ENCODE data around the gene CIDEB.

Gene CIDEB

DNA sequence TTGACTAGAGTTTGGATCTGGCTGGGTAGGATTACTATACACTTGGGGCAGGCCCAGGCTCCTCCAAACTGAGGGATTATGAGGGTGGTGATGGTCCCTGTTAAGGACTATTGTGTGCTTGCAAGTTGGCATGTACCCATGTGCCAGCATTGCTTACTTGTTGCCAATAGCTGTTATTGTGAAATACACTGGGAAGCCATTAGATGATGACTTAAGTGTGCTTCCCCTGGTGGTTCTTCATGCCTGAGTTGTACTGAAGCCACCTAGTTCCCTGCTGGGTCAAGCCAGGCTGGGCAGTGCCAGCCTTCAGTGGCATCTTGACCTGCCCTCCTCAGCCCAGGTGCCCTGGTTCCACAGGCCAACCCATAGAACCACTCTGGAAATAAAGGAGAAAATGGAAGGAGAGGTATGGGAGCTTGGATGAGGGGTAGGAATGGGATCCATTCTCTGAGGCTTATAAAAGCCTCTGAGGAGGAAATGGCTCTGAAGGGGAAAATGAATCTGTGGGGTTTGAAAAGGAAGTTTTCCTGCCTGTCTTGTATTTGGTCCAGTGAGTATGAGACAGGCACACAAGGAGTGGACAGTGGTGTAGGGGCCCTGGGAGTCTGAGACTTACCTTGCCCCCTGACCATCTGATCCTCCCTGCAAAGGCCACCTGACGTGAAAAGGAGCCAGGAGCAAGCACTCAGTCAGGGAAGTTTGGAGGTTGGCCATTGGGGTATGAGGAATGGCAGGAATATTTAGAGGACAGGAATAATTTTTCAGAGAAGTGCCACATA lies 4.2 kb upstream of the CIDEB start:
- no peak for DNase-seq

DNA sequence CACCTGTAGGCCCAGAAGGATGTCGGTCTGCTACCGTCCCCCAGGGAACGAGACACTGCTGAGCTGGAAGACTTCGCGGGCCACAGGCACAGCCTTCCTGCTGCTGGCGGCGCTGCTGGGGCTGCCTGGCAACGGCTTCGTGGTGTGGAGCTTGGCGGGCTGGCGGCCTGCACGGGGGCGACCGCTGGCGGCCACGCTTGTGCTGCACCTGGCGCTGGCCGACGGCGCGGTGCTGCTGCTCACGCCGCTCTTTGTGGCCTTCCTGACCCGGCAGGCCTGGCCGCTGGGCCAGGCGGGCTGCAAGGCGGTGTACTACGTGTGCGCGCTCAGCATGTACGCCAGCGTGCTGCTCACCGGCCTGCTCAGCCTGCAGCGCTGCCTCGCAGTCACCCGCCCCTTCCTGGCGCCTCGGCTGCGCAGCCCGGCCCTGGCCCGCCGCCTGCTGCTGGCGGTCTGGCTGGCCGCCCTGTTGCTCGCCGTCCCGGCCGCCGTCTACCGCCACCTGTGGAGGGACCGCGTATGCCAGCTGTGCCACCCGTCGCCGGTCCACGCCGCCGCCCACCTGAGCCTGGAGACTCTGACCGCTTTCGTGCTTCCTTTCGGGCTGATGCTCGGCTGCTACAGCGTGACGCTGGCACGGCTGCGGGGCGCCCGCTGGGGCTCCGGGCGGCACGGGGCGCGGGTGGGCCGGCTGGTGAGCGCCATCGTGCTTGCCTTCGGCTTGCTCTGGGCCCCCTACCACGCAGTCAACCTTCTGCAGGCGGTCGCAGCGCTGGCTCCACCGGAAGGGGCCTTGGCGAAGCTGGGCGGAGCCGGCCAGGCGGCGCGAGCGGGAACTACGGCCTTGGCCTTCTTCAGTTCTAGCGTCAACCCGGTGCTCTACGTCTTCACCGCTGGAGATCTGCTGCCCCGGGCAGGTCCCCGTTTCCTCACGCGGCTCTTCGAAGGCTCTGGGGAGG lies 3.1 kb upstream of the CIDEB start, which contains the start of gene LTB4R:
LTB4R (plus strand) TSS at position 857 of the 959 bp plus-strand sequence. CDS start 4,150 bp downstream, outside the sequence.
- no peak for DNase-seq

DNA sequence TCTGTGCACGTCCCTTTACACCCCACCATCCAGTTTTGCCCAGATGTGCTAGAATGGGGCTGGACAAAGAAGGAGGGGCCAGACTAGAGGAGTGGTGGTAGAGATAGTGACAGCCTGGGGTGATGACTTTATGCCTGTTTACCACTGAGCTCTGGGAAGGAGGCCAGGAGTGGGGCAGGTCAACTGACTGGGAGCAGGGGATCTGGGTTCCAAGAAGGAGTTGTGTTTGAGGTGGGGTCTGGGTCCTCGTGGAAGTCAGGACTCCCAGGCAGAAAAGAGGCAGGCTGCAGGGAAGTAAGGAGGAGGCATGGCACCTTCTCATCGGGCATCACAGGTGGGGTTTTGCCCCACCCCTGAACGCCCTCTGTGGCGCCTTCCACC lies 2.5 kb upstream of the CIDEB start:
- DNase-seq, result no peak

DNA sequence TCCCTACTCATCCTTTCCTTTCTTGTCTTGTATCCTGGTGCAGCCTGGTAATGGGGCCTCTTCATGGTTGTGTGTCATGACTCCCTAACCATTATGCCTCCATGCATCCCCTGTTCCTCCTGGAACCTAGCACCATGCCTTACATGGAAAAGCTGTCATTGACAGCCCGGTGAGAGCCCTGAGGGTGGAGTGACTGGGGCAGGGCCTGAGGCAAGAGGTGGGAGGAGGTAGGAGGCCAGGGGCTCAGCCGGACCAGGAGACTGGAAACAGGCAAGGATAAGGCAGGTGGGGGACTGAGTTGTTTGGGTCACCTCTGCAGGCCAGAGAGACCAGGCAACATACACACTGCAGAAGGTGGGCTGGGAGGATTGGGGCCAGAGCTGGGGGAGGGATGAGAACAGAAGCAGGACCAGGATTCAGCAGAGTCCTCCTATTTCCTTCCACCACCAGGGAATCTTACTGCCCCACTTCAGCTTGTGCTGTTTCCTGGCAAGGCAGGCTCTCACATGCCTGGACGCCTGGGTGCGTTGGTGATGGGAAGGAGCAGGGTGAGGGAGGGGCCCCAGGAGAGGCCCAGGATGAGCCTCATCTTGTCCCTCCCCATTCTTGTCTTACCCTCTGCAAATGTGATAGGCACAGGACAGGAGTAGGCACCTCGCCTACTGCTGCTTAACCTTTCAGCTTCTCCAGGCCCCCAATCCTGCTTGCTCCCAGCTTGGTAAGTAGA lies 1.9 kb upstream of the CIDEB start, which contains the start of gene LTB4R2:
LTB4R2 (plus strand) TSS at position 603 of the 727 bp plus-strand sequence. CDS start 525 bp downstream, outside the sequence.
- DNase-seq, result no peak

DNA sequence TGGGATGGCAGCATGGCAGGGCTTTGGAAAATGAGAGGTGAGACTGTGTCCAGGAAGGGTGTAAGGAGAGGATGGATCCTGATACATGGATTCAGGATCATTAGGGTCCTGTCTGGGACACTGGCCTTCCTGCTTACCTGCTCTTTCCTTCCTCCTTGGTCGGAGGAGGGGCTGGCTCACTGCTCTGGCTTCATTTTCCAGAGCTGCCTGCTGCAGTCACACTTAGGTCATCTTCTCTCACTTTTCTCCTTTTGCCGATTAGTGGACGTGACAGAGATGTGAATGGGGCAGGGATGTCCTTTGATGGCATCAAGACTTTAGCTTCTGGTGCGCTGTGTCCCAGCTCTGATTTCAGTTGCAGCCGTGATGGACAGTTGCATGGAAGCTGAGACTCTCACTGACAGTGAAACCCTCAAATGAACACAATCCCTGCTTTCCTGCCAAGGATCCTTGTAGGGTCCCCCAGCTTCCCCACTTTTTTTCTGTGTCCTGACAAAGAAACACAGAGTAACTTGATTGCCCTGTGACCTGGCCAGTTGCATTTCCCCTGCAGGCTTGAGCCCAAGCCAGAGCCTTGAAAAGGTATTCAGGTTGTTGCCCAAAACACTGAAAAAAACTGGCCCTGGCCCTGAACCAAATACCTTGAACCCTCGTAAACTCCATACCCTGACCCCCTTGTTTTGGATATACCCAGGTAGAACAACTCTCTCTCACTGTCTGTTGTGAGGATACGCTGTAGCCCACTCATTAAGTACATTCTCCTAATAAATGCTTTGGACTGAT lies 756 bp upstream of the CIDEB start:
- no peak for DNase-seq

DNA sequence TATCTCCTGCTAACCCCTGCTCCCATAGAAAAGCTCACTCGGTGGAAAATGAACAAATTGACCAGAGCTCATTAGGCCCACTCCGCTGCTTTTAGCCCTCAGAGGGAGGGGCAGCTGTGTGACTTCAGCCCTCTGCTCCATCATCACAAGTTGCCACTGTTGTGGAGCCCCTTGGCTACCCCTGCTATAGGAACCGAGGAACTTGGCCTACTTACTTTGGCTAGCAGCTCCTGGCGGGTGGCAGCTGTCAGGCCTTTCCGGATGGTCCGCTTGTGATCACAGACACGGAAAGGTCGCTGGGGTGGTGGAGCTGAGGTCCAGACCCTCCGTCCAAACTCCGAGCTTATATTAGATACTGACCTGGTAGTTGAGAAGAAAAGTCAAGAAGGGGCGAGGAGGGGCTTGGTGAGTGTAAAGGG lies 612 bp downstream of the CIDEB start:
- no peak for DNase-seq

DNA sequence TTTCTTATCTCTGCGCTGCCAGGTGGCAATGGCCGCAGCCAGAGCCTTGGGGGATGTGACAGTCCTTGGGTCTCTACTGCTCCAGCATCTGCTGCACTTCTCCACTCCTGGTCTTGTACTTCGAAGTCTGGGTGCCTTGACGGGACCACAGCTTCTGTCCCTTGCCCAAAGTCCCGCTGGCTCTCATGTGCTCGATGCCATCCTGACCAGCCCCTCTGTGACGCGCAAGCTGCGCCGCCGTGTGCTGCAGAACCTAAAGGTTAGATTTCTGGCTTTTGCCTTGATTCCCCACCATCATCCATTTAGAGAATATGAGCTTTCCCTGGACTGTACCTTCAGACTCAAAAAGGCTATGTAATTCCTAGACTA lies 3.8 kb downstream of the CIDEB start:
- DNase-seq, result no peak

DNA sequence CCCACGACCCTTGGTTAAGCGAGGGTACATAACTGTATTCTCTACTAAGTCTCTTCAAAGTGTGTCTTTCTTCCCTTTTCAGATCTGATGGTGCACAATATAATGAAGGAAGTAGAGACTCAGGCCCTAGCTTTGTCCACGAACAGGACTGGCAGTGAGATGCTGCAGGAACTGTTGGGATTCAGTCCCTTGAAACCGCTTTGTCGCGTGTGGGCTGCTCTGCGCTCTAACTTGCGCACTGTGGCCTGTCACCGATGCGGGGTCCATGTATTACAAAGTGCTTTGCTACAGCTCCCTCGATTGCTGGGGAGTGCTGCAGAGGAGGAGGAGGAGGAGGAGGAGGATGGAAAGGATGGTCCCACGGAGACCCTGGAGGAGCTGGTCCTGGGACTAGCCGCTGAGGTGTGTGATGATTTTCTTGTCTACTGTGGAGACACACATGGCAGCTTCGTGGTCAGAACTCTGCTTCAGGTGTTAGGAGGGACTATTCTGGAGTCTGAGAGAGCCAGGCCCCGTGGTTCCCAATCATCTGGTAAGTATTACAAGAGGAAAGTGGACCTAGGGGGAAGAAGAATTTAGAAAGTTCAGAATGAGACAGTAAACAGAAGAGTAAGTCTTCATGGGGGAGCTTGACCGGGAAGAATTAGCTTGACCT lies 7.3 kb downstream of the CIDEB start:
- DNase-seq, result no peak

DNA sequence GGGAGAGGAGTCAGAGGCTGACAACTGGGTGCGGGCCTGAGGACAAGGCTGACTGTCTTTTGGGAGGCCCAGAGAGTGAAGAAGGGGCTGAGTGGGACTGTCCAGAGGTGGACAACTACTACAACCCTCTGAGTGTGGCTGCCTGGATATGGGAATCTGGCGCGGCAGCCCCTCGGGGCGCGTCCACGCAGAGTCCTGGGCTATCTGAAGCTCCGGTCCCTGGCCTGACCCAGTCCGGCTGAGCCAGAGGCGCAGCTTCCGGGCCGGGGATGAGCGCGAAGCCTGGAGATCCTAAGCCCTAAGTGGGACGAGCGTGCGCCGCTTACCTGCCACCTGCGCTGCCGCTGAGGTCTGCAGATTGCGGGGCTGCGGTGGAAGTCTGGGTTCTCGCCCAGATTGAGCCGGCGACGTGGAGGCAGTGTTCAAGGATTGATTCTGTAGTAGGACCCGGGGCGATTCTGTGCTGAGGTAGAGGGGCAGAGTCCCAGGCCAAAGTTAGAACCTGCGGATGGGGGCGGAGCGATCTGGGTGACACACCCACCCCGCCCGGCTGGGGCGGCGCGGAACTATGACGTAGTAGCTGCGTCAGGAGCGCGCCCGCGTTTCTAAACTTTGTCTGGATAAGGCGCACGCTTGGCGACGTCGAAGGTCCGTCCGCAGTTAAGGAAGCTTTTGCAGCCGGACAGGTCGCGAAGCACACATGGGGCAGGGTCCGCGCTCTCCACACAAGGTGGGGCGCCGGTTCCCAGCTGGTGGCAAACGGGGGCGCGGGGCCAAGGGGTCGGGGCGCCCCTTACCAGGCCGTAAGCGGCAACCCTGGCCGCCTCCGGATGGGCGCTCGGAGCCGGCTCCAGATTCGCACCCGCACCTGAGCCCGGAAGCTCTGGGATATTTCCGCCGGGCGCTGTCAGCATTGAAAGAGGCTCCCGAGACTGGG lies 8.3 kb downstream of the CIDEB start, which contains the start of the genes DHRS1 and NOP9:
DHRS1 (minus strand) TSS at position 526 of the 937 bp plus-strand sequence. CDS start 674 bp downstream, outside the sequence.
NOP9 (plus strand) TSS at position 596 of the 937 bp plus-strand sequence; CDS start at position 701, 105 bp downstream.
- DNase-seq, result no peak

DNA sequence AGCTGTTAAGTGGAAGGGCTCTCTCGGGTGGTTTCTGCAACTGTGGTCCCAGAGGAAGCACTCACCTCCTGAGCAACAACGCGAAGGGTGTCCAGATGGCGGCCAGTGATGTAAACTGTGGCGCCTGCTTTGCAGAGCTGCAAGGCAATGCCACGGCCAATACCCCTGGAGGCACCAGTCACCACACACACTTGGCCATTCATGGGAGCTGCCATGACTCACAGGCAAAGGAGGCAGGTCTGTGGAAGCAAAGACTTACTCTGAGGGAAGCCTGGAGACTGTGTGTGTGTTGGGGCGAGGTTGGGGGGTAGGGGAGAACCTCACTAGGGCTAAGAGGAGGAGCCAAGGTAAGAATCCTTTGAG lies 8.9 kb downstream of the CIDEB start:
- no peak for DNase-seq

DNA sequence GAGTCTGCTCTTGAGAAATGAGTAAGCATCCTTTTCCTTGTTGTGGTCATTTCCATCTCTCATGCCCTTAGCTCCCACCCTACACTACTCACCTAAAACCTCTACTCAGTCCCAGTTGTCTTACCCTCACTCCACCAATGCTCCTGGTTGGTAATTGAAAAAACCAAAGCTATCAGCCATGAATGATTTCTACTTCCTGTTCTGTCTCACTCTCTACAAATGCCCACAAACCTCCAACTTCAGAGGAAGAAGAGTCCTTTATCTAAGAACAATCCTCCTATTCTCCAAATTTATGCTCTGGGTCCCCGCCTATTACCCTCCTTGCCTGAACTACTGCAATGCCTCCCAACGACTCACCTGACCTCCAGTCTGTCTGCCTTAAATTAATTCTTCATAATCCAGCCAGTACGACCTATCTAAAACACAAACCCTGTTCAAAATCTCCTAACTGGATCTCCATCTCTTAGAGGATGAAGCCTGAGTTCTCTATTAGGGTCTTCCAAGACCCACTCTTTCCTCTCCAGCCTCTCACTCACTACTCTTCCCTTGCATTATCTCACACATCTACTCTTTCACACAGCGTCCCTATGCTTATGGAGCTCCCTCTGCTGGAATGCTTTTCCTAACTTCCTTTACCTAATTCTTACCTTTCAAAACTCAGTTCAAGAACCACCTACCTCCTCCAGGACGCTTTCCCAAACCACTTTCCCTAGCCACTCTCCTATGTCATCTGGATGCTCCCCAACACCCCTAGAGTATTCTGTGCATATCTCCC lies 10.4 kb downstream of the CIDEB start:
- no peak for DNase-seq

DNA sequence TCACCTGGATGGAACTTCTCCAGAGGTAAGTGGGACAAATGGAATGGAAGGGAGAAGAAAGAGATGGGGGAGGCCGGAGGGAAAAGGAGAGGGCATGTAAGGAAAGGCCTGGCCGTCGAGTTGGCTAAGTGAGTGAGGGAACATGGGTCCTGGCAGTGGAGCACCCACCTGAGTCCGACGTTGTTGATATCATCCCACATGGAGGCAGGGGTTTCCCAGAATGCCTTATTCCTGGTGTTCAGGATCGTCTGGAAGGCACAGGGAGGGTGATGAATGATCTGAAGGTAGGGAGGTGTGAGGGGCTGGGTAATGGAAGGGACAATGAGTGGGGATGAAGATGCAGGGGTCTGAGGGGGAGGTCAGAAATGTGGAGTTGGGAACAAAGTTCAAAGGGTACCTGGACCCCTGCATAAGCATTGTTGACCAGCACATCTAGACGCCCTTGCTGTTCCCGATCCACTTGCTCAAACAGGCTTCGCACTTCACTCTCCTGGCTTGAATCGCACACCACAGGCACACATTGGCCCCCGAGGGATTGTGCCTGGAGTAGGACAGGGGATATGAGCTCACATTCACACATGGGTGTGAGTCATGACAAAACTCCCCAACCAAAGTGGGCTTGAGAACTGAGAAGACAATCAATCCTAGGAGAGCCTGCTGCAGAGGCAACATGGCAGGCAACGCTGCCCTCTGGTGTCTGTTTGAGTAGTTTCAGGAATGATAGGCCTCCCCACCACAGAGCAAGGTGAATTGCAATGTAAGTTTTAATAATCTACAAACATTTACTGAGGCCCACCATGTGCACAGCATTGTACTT lies 11.2 kb downstream of the CIDEB start:
- no peak for DNase-seq

DNA sequence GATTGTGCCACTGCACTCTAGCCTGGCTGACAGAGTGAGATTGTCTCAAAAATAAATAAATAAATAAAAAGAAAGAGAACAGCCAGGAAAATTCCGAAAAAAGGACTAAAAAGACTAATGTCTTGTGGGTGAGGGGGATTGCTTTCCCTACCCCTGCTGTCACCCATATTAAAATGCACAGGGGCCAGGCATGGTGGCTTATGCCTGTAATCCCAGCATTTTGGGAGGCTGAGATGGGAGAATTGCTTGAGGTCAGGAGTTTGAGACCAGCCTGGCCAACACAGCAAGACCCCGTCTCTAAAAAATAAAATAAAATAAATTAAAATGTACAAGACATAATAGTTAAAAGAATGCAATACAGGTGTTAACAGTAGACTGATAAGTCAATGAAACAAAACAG lies 14.3 kb downstream of the CIDEB start:
- no peak for DNase-seq

DNA sequence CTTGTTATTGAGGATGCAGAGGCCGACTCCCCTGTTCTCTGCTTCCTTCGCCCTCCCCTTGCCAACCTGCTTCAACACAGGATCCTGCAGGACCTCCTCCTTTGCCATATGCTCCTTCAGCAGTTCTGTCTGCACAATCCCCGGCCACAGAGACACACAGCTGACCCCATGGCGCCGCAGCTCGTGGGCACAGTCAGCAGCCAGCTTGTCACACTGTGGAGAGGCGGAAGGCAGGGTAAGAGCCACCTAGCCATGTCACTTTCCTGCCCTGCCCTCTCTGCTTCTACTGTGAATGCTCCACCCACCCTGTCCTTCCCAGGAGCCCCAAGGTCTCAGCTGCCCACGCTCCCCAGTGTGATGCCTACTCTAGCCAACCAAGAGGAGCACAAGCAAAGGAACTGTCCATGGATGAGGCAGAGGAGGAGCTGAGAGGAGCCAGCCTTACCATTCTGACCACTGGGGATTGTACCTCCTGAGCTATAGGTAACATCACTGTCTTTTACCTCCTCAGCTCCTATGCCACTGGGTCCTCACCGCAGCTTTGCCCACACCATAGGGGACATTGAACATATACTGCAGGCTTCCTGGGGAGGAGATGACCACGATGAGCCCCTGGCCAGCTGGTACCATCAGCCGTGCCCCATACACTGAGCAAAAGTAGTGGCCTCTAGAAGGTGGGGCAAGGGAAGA lies 15.5 kb downstream of the CIDEB start:
- DNase-seq, result no peak

DNA sequence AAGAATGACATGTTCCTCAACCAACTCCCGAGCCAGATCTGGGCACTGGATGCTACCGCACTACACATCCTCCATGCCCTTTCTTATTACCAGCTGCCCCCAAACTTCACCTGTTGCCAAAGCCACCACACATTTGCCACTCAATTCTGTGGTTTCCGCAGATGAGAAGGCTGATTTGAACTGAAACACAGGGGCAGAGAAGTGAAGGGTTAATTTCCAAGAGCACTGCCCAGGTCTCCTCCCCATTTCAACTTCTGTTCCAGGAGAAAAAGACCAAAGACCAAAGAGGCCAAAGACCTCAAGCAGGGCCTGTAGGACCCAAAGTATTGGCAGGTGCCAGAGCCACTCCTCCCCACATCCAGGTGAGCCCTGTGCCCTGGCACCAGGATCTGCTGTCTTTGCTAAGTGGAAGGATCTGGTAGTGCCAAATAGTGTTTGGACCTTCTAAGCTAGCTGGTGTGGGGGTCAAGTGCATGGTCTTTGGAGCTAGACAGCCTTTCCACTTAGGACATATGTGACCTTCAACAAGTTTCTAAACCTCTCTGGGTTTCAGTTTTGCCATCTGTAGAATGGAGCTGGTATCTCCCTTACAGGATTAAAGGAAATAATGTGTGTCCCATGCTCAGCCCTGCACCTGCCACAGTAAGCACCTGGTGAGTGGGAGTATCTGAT lies 16.2 kb downstream of the CIDEB start:
- no peak for DNase-seq

DNA sequence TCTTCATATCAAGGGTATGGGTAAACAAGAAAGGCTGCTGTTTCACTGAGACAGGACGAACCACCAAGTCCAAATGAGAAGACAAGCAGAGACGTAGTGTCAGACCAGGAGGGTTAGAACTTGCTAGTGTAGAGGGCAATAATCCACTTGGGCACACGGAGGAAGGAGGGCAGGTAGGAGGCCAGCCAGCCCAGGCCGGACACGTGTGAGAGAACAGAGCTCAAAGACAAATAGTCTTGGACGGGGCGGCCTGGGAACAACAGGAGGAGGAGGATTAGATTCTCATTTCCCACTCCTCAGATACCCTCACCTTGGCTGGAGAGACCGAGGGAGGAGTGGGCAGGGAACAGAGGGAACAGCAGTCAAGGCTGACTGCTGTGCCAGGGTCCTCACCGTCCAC lies 17.0 kb downstream of the CIDEB start:
- no peak for DNase-seq

DNA sequence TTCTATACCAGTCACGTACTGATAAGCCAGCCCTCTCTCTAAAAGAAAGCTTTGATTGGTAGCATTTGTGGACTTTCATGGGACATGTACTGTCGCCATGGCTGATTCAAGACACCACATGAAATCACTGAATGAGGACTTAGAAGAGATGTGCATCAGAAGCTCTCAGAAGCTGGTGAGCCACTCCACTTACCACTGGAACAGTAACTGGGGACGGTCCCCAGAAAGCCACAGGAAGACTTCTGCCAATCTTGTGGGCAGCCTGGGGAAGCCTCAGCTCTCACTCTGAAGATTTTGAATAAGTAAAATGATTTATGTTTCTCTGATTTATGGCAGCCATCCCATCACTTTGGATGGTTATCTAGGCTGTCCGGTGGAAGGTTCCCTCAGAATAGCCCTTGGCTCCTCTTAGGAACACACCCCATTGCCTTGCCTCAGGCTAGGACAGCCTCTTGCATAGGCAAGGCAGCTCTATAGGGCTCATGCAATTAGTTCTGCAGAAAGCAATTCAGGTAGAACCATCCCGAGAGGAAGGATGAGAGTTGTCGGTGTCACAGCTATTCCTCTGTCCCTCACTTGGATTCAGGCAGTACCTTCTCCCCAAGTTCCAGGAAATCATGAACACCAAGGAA lies 18.0 kb downstream of the CIDEB start:
- no peak for DNase-seq
